ENCODE measurements around the gene ZIM2. TPM values are rescaled to one million over a fixed set of nuclear protein-coding genes. Genes with fewer than 3 reads are reported as not detected.

Gene ZIM2
- total and polyA plus RNA-seq, 10 of the 15 experiments (the other 5 are each of a cell fraction or from before 2014, with no cell fraction given), result not detected

DNA sequence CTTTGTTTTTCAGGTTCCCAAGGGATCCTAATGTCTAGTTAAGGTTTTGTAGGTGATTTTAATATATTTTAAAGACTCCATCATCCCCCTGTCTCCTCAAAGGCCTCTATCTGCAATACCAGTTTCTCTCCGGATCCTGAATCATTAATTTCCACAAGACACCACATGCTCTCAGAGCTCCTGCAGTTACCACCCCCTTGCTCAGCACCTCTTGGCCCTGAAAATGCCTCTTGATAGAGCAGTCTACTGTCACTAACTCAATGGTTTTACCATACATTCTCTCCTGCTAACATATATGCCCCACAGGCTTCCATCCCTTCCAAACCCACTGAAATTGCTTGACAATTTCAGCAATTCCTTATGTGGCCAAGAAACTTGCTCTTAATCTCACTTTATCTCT is 1.9 kb upstream of the ZIM2 start:
- ATAC-seq (no peak), FAIRE-seq (no peak), DNase-seq (ENCODE audit: low read depth, low spot score) (no peak)
- Histone ChIP-seq H3K4me2 (ENCODE audit: control insufficient read depth, insufficient read depth) (no peak overlapping the region), H4K20me1 (ENCODE audit: control insufficient read depth, insufficient read depth) (no peaks in the 10 kb centered on the region), H2AFZ (ENCODE audit: control insufficient read depth, low read depth, low read length) (no peak overlapping the region), H3K9ac (ENCODE audit: control insufficient read depth, insufficient read depth, low read length) (no peak overlapping the region), H3K4me1 (ENCODE audit: control insufficient read depth, insufficient read depth, low read length) (no peaks in the 10 kb centered on the region), H3K9me3 (replicated peaks; ENCODE audit: control insufficient read depth, insufficient read depth, low read length) (peaks cover 6% of the 10 kb centered on the region; the same call in 1 of the 3 replicates), H3K79me2 (ENCODE audit: control insufficient read depth, insufficient read depth, low read length) (no peaks in the 10 kb centered on the region), H3K4me3 (no peak overlapping the region), H3K27me3 (replicated peaks in 1 of 2; ENCODE audit: control insufficient read depth in 2 of 2, insufficient read depth in 2 of 2, low read length in 1 of 2) (no peaks in the 10 kb centered on the region), H3K36me3 (ENCODE audit: control insufficient read depth in 2 of 2, insufficient read depth in 2 of 2, low read length in 1 of 2) (no peaks in the 10 kb centered on the region), H3K27ac (ENCODE audit: control insufficient read depth, insufficient read depth) (no peak overlapping the region)
- intact Hi-C loops (cut with micrococcal nuclease; ENCODE audit: unreplicated experiment), result no loop called here
- ChIA-PET CTCF (no interaction called here), POLR2A (no interaction called here), RAD21 (ENCODE audit: unreplicated experiment) (no interaction called here), SMC1A (ENCODE audit: uncharacterized antibody, unreplicated experiment) (no interaction called here)
- BruUV-seq (replicated peaks), result no TSS peak
- in situ Hi-C loops (cut with MboI), result no loop called here
- 56% methylated on average over 1 of the region's 1 CpG for WGBS (ENCODE audit: insufficient coverage, insufficient replicate concordance, low lambda C conversion rate, missing lambda C conversion rate)
- TF ChIP-seq ZBED1 (IDR thresholded peaks at IDR 0.05; ENCODE audit: borderline replicate concordance) (no peak), SKIL (IDR thresholded peaks at IDR 0.05; ENCODE audit: low read depth, poor library complexity, severe bottlenecking) (no peak), MYC (IDR thresholded peaks at IDR 0.05; ENCODE audit: insufficient read depth, insufficient read length, insufficient replicate concordance, low read length, severe bottlenecking) (no peak), ZNF687 (IDR thresholded peaks at IDR 0.05) (no peak), EP300 (IDR thresholded peaks at IDR 0.05; ENCODE audit: borderline replicate concordance in 1 of 2, control insufficient read depth in 1 of 2, low read depth in 2 of 2, low read length in 2 of 2) (no peak)
